Endothelial cell of umbilical vein (primary cell): ENCODE data around the gene BHLHA15. TPM values are rescaled to one million over a fixed set of nuclear protein-coding genes. Genes with fewer than 3 reads are reported as not detected.

Experiments used
- BruUV-seq: library from RNA; stranded (reverse); fragments of 400-500 nt; replicated peaks from 2 replicates; lab custom pipeline; 2021; lab: Mats Ljungman, UMichigan
- CTCF ChIA-PET: fragments of 300-600, 350-600 bp; sonication (Branson Sonifier 250); formaldehyde crosslinking; loops from one replicate; lab custom pipeline; 2021; ENCODE audit warnings: antibody characterized with exemption, inconsistent platforms; lab: Charles Lee
- POLR2A ChIA-PET: fragments of 300-600, 350-600 bp; sonication (Branson Sonifier 250); formaldehyde crosslinking; loops from one replicate; lab custom pipeline; 2021; ENCODE audit warnings: antibody characterized with exemption, inconsistent platforms; lab: Charles Lee
- DNase-seq: peaks from one replicate; pipeline ENCODE4 v3.0.0-alpha.2; 2011; ENCODE audit warnings: low read depth, low spot score
- FAIRE-seq: peaks from 2 replicates; lab custom pipeline; 2011; peaks lifted over from hg19 to GRCh38; lab: Jason Lieb, UNC
- H2AFZ ChIP-seq: 2 replicates; pipeline ENCODE4 v1.6.0; 2012; ENCODE audit warnings: low read depth, low read length, control low read depth, inconsistent platforms
- H3K27ac ChIP-seq: 2 replicates; pipeline ENCODE4 v1.5.1; 2011; ENCODE audit warnings: low read depth, mild to moderate bottlenecking, control low read depth, low read length, moderate library complexity; ENCODE audit not compliant: insufficient read depth
- H3K27me3 ChIP-seq, 2 experiments: 2 replicates each; pipeline versions ENCODE4 v1.6.0 to v1.6.1; 2011; ENCODE audit warnings: low read length in 2 of 2, mixed read lengths in 1 of 2; ENCODE audit not compliant: control insufficient read depth in 2 of 2, insufficient read depth in 2 of 2
- H3K36me3 ChIP-seq, 2 experiments: 2 replicates in 1 of 2; 3 replicates in 1 of 2; pipeline ENCODE4 v1.5.1; 2011; ENCODE audit warnings: low read length in 2 of 2, mild to moderate bottlenecking in 1 of 2, moderate library complexity in 1 of 2; ENCODE audit not compliant: control insufficient read depth in 2 of 2, insufficient read depth in 2 of 2; ENCODE audit errors: extremely low read depth in 1 of 2
- H3K4me1 ChIP-seq: 3 replicates; pipeline ENCODE4 v1.5.1; 2011; ENCODE audit warnings: mild to moderate bottlenecking, low read length; ENCODE audit not compliant: control insufficient read depth, insufficient read depth; ENCODE audit errors: extremely low read depth
- H3K4me2 ChIP-seq: 2 replicates; pipeline ENCODE4 v1.6.1; 2011; ENCODE audit warnings: low read length, control low read depth, mixed read lengths; ENCODE audit not compliant: insufficient read depth
- H3K4me3 ChIP-seq, 3 experiments: fragments of 200-600 bp in 1 of 3; sonication (generic), shearing (Covaris generic) in 1 of 3; replicated peaks in 1 of 3; 2 replicates each; pipeline ENCODE4 v1.5.1; 2011 to 2016; ENCODE audit warnings: control low read depth in 3 of 3, low read length in 3 of 3, mild to moderate bottlenecking in 2 of 3, inconsistent platforms in 1 of 3, low read depth in 1 of 3, moderate library complexity in 1 of 3; ENCODE audit not compliant: insufficient read depth in 1 of 3
- H3K79me2 ChIP-seq: 2 replicates; pipeline ENCODE4 v1.6.0; 2012; ENCODE audit warnings: low read length, inconsistent platforms; ENCODE audit not compliant: control insufficient read depth, insufficient read depth
- H3K9ac ChIP-seq: replicated peaks from 2 replicates; pipeline ENCODE3; 2011; ENCODE audit warnings: low read length, control low read depth; ENCODE audit not compliant: insufficient read depth; ENCODE audit errors: extremely low read depth
- H3K9me1 ChIP-seq: replicated peaks from 3 replicates; pipeline ENCODE4 v1.6.0; 2011; ENCODE audit warnings: mild to moderate bottlenecking, low read length; ENCODE audit not compliant: control insufficient read depth, insufficient read depth; ENCODE audit errors: extremely low read depth
- H3K9me3 ChIP-seq: replicated peaks from 2 replicates; pipeline ENCODE4 v1.5.1; 2012; ENCODE audit warnings: low read length, inconsistent platforms; ENCODE audit not compliant: control insufficient read depth, insufficient read depth
- H4K20me1 ChIP-seq: replicated peaks from 2 replicates; pipeline ENCODE3; 2011; ENCODE audit warnings: mild to moderate bottlenecking, low read length; ENCODE audit not compliant: control insufficient read depth, insufficient read depth; ENCODE audit errors: extremely low read depth
- CTCF ChIP-seq, 2 donors: IDR thresholded peaks; 1 replicate in 1 of 2; 2 replicates in 1 of 2; pipeline ENCODE4 v1.5.1; 2011; ENCODE audit warnings: low read length in 2 of 2, mild to moderate bottlenecking in 2 of 2, moderate library complexity in 2 of 2, control low read depth in 1 of 2, inconsistent platforms in 1 of 2, low read depth in 1 of 2; ENCODE audit not compliant: insufficient read depth in 1 of 2; ENCODE audit errors: extremely low read depth in 1 of 2
- EZH2 ChIP-seq: IDR thresholded peaks from 2 replicates; pipeline ENCODE4 v1.6.1; 2012; ENCODE audit warnings: borderline replicate concordance, low read depth, mild to moderate bottlenecking, moderate library complexity, low read length, inconsistent platforms; ENCODE audit not compliant: severe bottlenecking
- FOS ChIP-seq: IDR thresholded peaks from 2 replicates; pipeline ENCODE4 v1.6.1; 2011; ENCODE audit warnings: mild to moderate bottlenecking, low read length, moderate library complexity, borderline replicate concordance; ENCODE audit not compliant: insufficient read depth
- GATA2 ChIP-seq: IDR thresholded peaks from 2 replicates; pipeline ENCODE4 v1.7.0; 2011; ENCODE audit warnings: low read depth, mild to moderate bottlenecking, moderate library complexity, mixed read lengths, low read length; ENCODE audit not compliant: insufficient read length, insufficient read depth
- JUN ChIP-seq: IDR thresholded peaks from 2 replicates; pipeline ENCODE4 v1.6.1; 2011; ENCODE audit warnings: borderline replicate concordance, low read depth; ENCODE audit not compliant: insufficient read length, insufficient read depth
- MAX ChIP-seq: IDR thresholded peaks from 2 replicates; pipeline ENCODE4 v1.6.1; 2011; ENCODE audit not compliant: insufficient read depth, insufficient read length
- MYC ChIP-seq: IDR thresholded peaks from one replicate; pipeline ENCODE4 v1.6.1; 2011; ENCODE audit warnings: mild to moderate bottlenecking, low read depth, low read length
- POLR2A ChIP-seq: IDR thresholded peaks from 2 replicates; pipeline ENCODE4 v1.6.1; 2012; ENCODE audit warnings: low read depth, mild to moderate bottlenecking, control low read depth, low read length
- POLR2AphosphoS5 ChIP-seq: IDR thresholded peaks from 2 replicates; pipeline ENCODE4 v1.6.1; 2012; ENCODE audit warnings: low read depth, mild to moderate bottlenecking, control low read depth, low read length, moderate library complexity; ENCODE audit not compliant: insufficient read depth
- dilution Hi-C: fragments of 300-500 bp; cut with MboI; formaldehyde crosslinking; loops from one replicate; pipeline ENCODE4 v1.15.0; 2019; ENCODE audit warnings: low sequenced_read_pairs; ENCODE audit not compliant: extremely low pct_ligation_motif_present
- intact Hi-C: fragments of 100-400 bp; cut with micrococcal nuclease; formaldehyde crosslinking; loops from one replicate; pipeline ENCODE4 v1.10.0; 2022
- polyA plus RNA-seq, 4 experiments: library from polyadenylated mRNA; depleted of rRNA in 3 of 4; stranded (reverse) in 3 of 4; unstranded in 1 of 4; fragments of >200 nt; gene quantifications; 2 replicates each; pipeline versions ENCODE4 v1.2.1 to v1.2.3, GENCODE V29; 2011 to 2012; ENCODE audit warnings: missing spikeins in 1 of 4
- total RNA-seq: library from RNA; stranded (reverse); gene quantifications from 2 replicates; pipeline ENCODE4 v1.2.3, GENCODE V29; 2021

BHLHA15 gene
- total and polyA plus RNA-seq, 2 donors (not counting 3 experiments of a cell fraction or from before 2014, with no cell fraction given), result 0.81 to 1.2 TPM

GRCh38 chr7:98162758-98163157 lies 48.5 kb upstream of the BHLHA15 start:
- Histone ChIP-seq H3K27me3 (no peaks in the 10 kb centered on the region), H3K4me2 (no peak overlapping the region), H3K9me1 (no peaks in the 10 kb centered on the region), H3K9me3 (no peaks in the 10 kb centered on the region), H3K36me3 (peaks cover 0 to 4% of the 10 kb centered on the region in 2 experiments), H3K79me2 (no peaks in the 10 kb centered on the region), H3K27ac (no peak overlapping the region), H3K9ac (no peak overlapping the region), H4K20me1 (no peaks in the 10 kb centered on the region), H3K4me3 (no peak overlapping the region), H3K4me1 (peaks cover 3% of the 10 kb centered on the region), H2AFZ (no peak overlapping the region)
- no peak for FAIRE-seq
- dilution Hi-C loops (loop anchor here (25.0 kb wide), 1 partner anchor 150 kb away; no protein-coding TSS in a partner anchor), intact Hi-C loops (no loop called here)
- DNase-seq, result no peak
- BruUV-seq, result no TSS peak
- ChIA-PET CTCF (interaction anchor here (1.3 to 12.7 kb wide), 5 partner anchors 43 to 138 kb away, joined by 4 to 870 read pairs (median 6); no protein-coding TSS in a partner anchor), POLR2A (no interaction called here)
- TF ChIP-seq POLR2A (no peak), POLR2AphosphoS5 (no peak), MAX (no peak), JUN (no peak), FOS (no peak), MYC (no peak), GATA2 (no peak), CTCF (IDR thresholded peaks at IDR 0.05; ENCODE audit: extremely low read depth in 1 of 2, insufficient read depth in 1 of 2, low read depth in 1 of 2, low read length in 2 of 2) (no peak), EZH2 (no peak)
